Adipose tissue (tissue), 3 donors: Measurements from ENCODE around the gene SPATA46. TPM values are rescaled to one million over a fixed set of nuclear protein-coding genes. Genes with fewer than 3 reads are reported as not detected.

Experiments
- H3K27ac ChIP-seq: one replicate; pipeline ENCODE4 v1.5.1; 2013; ENCODE audit warnings: low read depth, low read length
- WGBS, 3 donors: extraction: QIAGEN DNeasy Blood & Tissue Kit; methylation state at CpG; one replicate each; pipeline ENCODE4 v1.1.7; 2013; 5-methylcytosine and 5-hydroxymethylcytosine counted together
- polyA plus RNA-seq, 3 donors: library from polyadenylated mRNA; stranded (reverse); fragments of 200-250 nt; gene quantifications; one replicate each; pipeline ENCODE4 v1.2.3, GENCODE V29; 2013
- donor health status: healthy with polysubstance abuse.
- donor health status: Bipolar disorder and iron deficiency.
- donor health status: healthy.

SPATA46 gene
- polyA plus RNA-seq, 3 donors = not detected

GRCh38 chr1:162336621-162337285 is 39.9 kb downstream of the SPATA46 start:
- H3K27ac ChIP-seq = no peak overlapping the region
- WGBS, 3 donors = 78 to 95% (median 81%) methylated on average over 7 of the region's 7 CpGs

- H3K27ac ChIP-seq = no peak overlapping the region
- WGBS, 3 donors = 53 to 77% (median 58%) methylated on average over 5 of the region's 5 CpGs
Measured at GRCh38 chr1:162335126-162335525, 41.5 kb downstream of the SPATA46 start.

- no peak overlapping the region for H3K27ac ChIP-seq
Measured at GRCh38 chr1:162333991-162334390, 42.7 kb downstream of the SPATA46 start.

- H3K27ac ChIP-seq = no peak overlapping the region
- 39 to 65% (median 40%) methylated on average over 3 of the region's 3 CpGs for WGBS, 3 donors
Measured at GRCh38 chr1:162329826-162330225, 46.8 kb downstream of the SPATA46 start.

GRCh38 chr1:162328512-162328911 is 48.1 kb downstream of the SPATA46 start:
- H3K27ac ChIP-seq = no peak overlapping the region

GRCh38 chr1:162327788-162328165 is 48.9 kb downstream of the SPATA46 start:
- H3K27ac ChIP-seq = no peak overlapping the region
- WGBS, 3 donors = 62 to 100% (median 64%) methylated on average over 1 of the region's 1 CpG

- no peak overlapping the region for H3K27ac ChIP-seq
- 47 to 96% (median 59%) methylated on average over 2 of the region's 2 CpGs for WGBS, 3 donors
Measured at GRCh38 chr1:162327144-162327787, 49.4 kb downstream of the SPATA46 start.

- H3K27ac ChIP-seq = no peak overlapping the region
Measured at GRCh38 chr1:162326559-162326958, 50.1 kb downstream of the SPATA46 start.

GRCh38 chr1:162324396-162324795 is 52.3 kb downstream of the SPATA46 start:
- WGBS, 3 donors = 81 to 88% (median 85%) methylated on average over 2 of the region's 2 CpGs
- no peak overlapping the region for H3K27ac ChIP-seq

Other genes starting within 250 kb of the SPATA46 start
- 1 to 10 TPM; 1.1 to 2.1 (median 1.5) TPM for gene C1orf226, start 4.9 kb upstream of the SPATA46 start, polyA plus RNA-seq
- under 1 TPM; 0.07 to 0.90 (median 0.09) TPM for gene SH2D1B, start 35.3 kb upstream of the SPATA46 start, polyA plus RNA-seq
- gene UHMK1, start 121.0 kb upstream of the SPATA46 start, polyA plus RNA-seq = 10 to 100 TPM in 2 of 3 donors, 1 to 10 TPM in 1; 6.9 to 23.8 (median 20.2) TPM
- gene UAP1, start 184.9 kb upstream of the SPATA46 start, polyA plus RNA-seq = 100 to 1,000 TPM in 2 of 3 donors, 10 to 100 TPM in 1; 50.6 to 212 (median 157) TPM